H1 (cell line): ENCODE results near the gene ZNF546. TPM values are rescaled to one million over a fixed set of nuclear protein-coding genes. Genes with fewer than 3 reads are reported as not detected.

Experiments used
- CTCF ChIA-PET: fragments of 300-600 bp; sonication (Branson Sonifier 250); formaldehyde crosslinking; loops from one replicate; lab custom pipeline; 2021; ENCODE audit not compliant: partially characterized antibody; lab: Charles Lee
- POLR2A ChIA-PET: fragments of 300-600 bp; sonication (Branson Sonifier 250); formaldehyde crosslinking; loops from one replicate; lab custom pipeline; 2021; ENCODE audit warnings: inconsistent platforms; ENCODE audit not compliant: partially characterized antibody; lab: Charles Lee
- DNase-seq, 2 experiments: peaks; one replicate each; pipeline versions ENCODE4 v3.0.0 to v3.0.0-alpha.2; 2010 to 2022; ENCODE audit warnings: low spot score in 2 of 2, low read depth in 1 of 2, mixed read lengths in 1 of 2
- FAIRE-seq: peaks from 2 replicates; lab custom pipeline; 2011; peaks lifted over from hg19 to GRCh38; lab: Jason Lieb, UNC
- H2AFZ ChIP-seq: 2 replicates; pipeline ENCODE4 v1.8.1; 2012; ENCODE audit warnings: low read length, inconsistent platforms
- H2AK5ac ChIP-seq: 2 replicates; pipeline ENCODE4 v1.6.1; 2013; ENCODE audit warnings: low read depth, low read length
- H2BK120ac ChIP-seq: replicated peaks from 2 replicates; pipeline ENCODE3; 2013; ENCODE audit warnings: low read depth, low read length, inconsistent platforms
- H2BK12ac ChIP-seq: 2 replicates; pipeline ENCODE4 v1.6.1; 2013; ENCODE audit warnings: low read depth, low read length
- H2BK15ac ChIP-seq: 2 replicates; pipeline ENCODE4 v1.6.1; 2013; ENCODE audit warnings: low read length
- H2BK20ac ChIP-seq: 2 replicates; pipeline ENCODE4 v1.6.1; 2013; ENCODE audit warnings: low read length
- H2BK5ac ChIP-seq: 2 replicates; pipeline ENCODE4 v1.6.1; 2013; ENCODE audit warnings: low read depth, low read length
- H3K14ac ChIP-seq: 2 replicates; pipeline ENCODE4 v1.6.1; 2013; ENCODE audit warnings: inconsistent platforms; ENCODE audit not compliant: insufficient read length
- H3K18ac ChIP-seq: 2 replicates; pipeline ENCODE4 v1.6.1; 2013; ENCODE audit warnings: low read length; ENCODE audit errors: extremely low read depth
- H3K23ac ChIP-seq: 2 replicates; pipeline ENCODE4 v1.6.1; 2013; ENCODE audit warnings: inconsistent platforms; ENCODE audit not compliant: insufficient read length
- H3K23me2 ChIP-seq: 2 replicates; pipeline ENCODE4 v1.6.1; 2013; ENCODE audit warnings: low read depth, low read length
- H3K27ac ChIP-seq: 2 replicates; pipeline ENCODE4 v1.6.1; 2011; ENCODE audit warnings: low read depth, low read length, inconsistent platforms
- H3K27me3 ChIP-seq, 4 experiments: replicated peaks in 1 of 4; 1 replicate in 1 of 4; 2 replicates in 3 of 4; pipeline versions ENCODE4 v1.6.1 to v1.8.1; 2011 to 2013; ENCODE audit warnings: low read length in 3 of 4, mild to moderate bottlenecking in 3 of 4, inconsistent platforms in 2 of 4, mixed read lengths in 2 of 4, moderate library complexity in 1 of 4; ENCODE audit not compliant: control insufficient read depth in 3 of 4, insufficient read depth in 3 of 4; ENCODE audit errors: extremely low read depth in 1 of 4
- H3K36me3 ChIP-seq, 4 experiments: 2 replicates each; pipeline versions ENCODE4 v1.6.1 to v1.8.1; 2011 to 2013; ENCODE audit warnings: mild to moderate bottlenecking in 4 of 4, low read length in 3 of 4, moderate library complexity in 2 of 4, control low read depth in 1 of 4, inconsistent platforms in 1 of 4; ENCODE audit not compliant: insufficient read depth in 4 of 4, control insufficient read depth in 2 of 4
- H3K4ac ChIP-seq: replicated peaks from 2 replicates; pipeline ENCODE3; 2013; ENCODE audit warnings: low read length, low read depth, mixed read lengths, inconsistent platforms; ENCODE audit not compliant: insufficient read length
- H3K4me1 ChIP-seq, 4 experiments: replicated peaks in 1 of 4; 1 replicate in 1 of 4; 2 replicates in 3 of 4; pipeline versions ENCODE4 v1.6.1 to v1.8.1; 2011 to 2013; ENCODE audit warnings: low read length in 3 of 4, inconsistent platforms in 2 of 4, mixed read lengths in 1 of 4; ENCODE audit not compliant: insufficient read depth in 4 of 4, control insufficient read depth in 3 of 4
- H3K4me2 ChIP-seq, 2 experiments: 2 replicates each; pipeline versions ENCODE4 v1.6.1 to v1.8.1; 2011 to 2013; ENCODE audit warnings: low read depth in 2 of 2, low read length in 2 of 2, control low read depth in 1 of 2, inconsistent platforms in 1 of 2, mild to moderate bottlenecking in 1 of 2; ENCODE audit not compliant: insufficient read depth in 1 of 2
- H3K4me3 ChIP-seq, 4 experiments: fragments of 200-600, 300-600 bp in 1 of 4; sonication (generic), shearing (Covaris generic), sonication (Bioruptor Twin) in 1 of 4; 2 replicates each; pipeline versions ENCODE4 v1.5.1 to v1.8.1; 2011 to 2016; ENCODE audit warnings: low read length in 4 of 4, low read depth in 3 of 4, control low read depth in 2 of 4, inconsistent platforms in 2 of 4, mild to moderate bottlenecking in 2 of 4, mixed read lengths in 1 of 4, moderate library complexity in 1 of 4; ENCODE audit not compliant: insufficient read depth in 2 of 4; ENCODE audit errors: extremely low read depth in 1 of 4
- H3K56ac ChIP-seq: replicated peaks from 2 replicates; pipeline ENCODE3; 2013; ENCODE audit warnings: low read depth, mild to moderate bottlenecking, mixed read lengths, low read length, inconsistent platforms; ENCODE audit not compliant: insufficient read length
- H3K79me1 ChIP-seq: 2 replicates; pipeline ENCODE4 v1.6.1; 2013; ENCODE audit warnings: low read depth, low read length, control low read depth
- H3K79me2 ChIP-seq, 2 experiments: 2 replicates each; pipeline versions ENCODE4 v1.6.1 to v1.8.1; 2012 to 2013; ENCODE audit warnings: low read length in 2 of 2, mild to moderate bottlenecking in 2 of 2, inconsistent platforms in 1 of 2; ENCODE audit not compliant: insufficient read depth in 2 of 2, control insufficient read depth in 1 of 2
- H3K9ac ChIP-seq, 4 experiments: replicated peaks in 1 of 4; 1 replicate in 1 of 4; 2 replicates in 3 of 4; pipeline versions ENCODE4 v1.6.1 to v1.8.1; 2011 to 2013; ENCODE audit warnings: low read depth in 3 of 4, low read length in 3 of 4, control low read depth in 2 of 4, mild to moderate bottlenecking in 2 of 4, moderate library complexity in 2 of 4, inconsistent platforms in 1 of 4; ENCODE audit errors: extremely low read depth in 1 of 4
- H3K9me3 ChIP-seq, 2 experiments: 2 replicates each; pipeline versions ENCODE4 v1.6.1 to v1.8.1; 2012 to 2013; ENCODE audit warnings: mild to moderate bottlenecking in 2 of 2, moderate library complexity in 2 of 2, control low read depth in 1 of 2, inconsistent platforms in 1 of 2, low read depth in 1 of 2, low read length in 1 of 2, mixed read lengths in 1 of 2; ENCODE audit not compliant: insufficient read depth in 2 of 2
- H4K20me1 ChIP-seq, 2 experiments: replicated peaks in 1 of 2; 2 replicates each; pipeline versions ENCODE3 to v1.8.1; 2011 to 2013; ENCODE audit warnings: inconsistent platforms in 2 of 2, low read length in 2 of 2, mild to moderate bottlenecking in 1 of 2; ENCODE audit not compliant: insufficient read depth in 2 of 2, control insufficient read depth in 1 of 2
- H4K5ac ChIP-seq: 2 replicates; pipeline ENCODE4 v1.6.1; 2013; ENCODE audit warnings: low read length, low read depth, mixed read lengths, inconsistent platforms; ENCODE audit not compliant: insufficient read length
- H4K8ac ChIP-seq: 2 replicates; pipeline ENCODE4 v1.8.0; 2013; ENCODE audit warnings: mild to moderate bottlenecking, moderate library complexity, low read length, inconsistent platforms; ENCODE audit not compliant: insufficient read depth; ENCODE audit errors: extremely low read depth
- H4K91ac ChIP-seq: replicated peaks from 2 replicates; pipeline ENCODE3; 2013; ENCODE audit warnings: low read length, mixed read lengths, inconsistent platforms; ENCODE audit not compliant: insufficient read length
- ASH2L ChIP-seq: fragments of 200-600, 300-600 bp; sonication (generic); IDR thresholded peaks from one replicate; pipeline ENCODE4 v1.7.1; 2017; ENCODE audit warnings: low read length
- CREB1 ChIP-seq: IDR thresholded peaks from 2 replicates; pipeline ENCODE4 v1.6.1; 2012; ENCODE audit warnings: inconsistent platforms
- FOSL1 ChIP-seq: IDR thresholded peaks from 2 replicates; pipeline ENCODE4 v1.6.1; 2011; ENCODE audit warnings: mild to moderate bottlenecking, low read depth, low read length, moderate library complexity; ENCODE audit not compliant: insufficient read depth
- GTF2F1 ChIP-seq: IDR thresholded peaks from 2 replicates; pipeline ENCODE4 v1.6.1; 2012; ENCODE audit warnings: low read depth, low read length, improper control_type of control experiment, borderline replicate concordance
- JUND ChIP-seq: IDR thresholded peaks from 2 replicates; pipeline ENCODE4 v1.6.1; 2011; ENCODE audit warnings: mild to moderate bottlenecking, improper control_type of control experiment, low read length
- KDM1A ChIP-seq: fragments of 200-600, 300-600 bp; sonication (generic); IDR thresholded peaks from 2 replicates; pipeline ENCODE4 v1.7.1; 2016; ENCODE audit warnings: mild to moderate bottlenecking, low read length, borderline replicate concordance
- RFX5 ChIP-seq: IDR thresholded peaks from 2 replicates; pipeline ENCODE4 v1.6.1; 2011; ENCODE audit warnings: low read depth, low read length, improper control_type of control experiment, borderline replicate concordance
- SIN3A ChIP-seq, 2 experiments: IDR thresholded peaks in 1 of 2; conservative IDR thresholded peaks in 1 of 2; 2 replicates each; pipeline ENCODE4 v1.6.1; 2011 to 2012; ENCODE audit warnings: low read length in 2 of 2, improper control_type of control experiment in 1 of 2, low read depth in 1 of 2, mild to moderate bottlenecking in 1 of 2
- SP1 ChIP-seq: IDR thresholded peaks from 2 replicates; pipeline ENCODE4 v1.6.1; 2011; ENCODE audit warnings: low read depth, low read length
- TAF7 ChIP-seq: optimal IDR thresholded peaks from 2 replicates; pipeline ENCODE3; 2011; ENCODE audit warnings: low read depth, mild to moderate bottlenecking, inconsistent platforms, low read length, moderate library complexity, borderline replicate concordance
- USF2 ChIP-seq: IDR thresholded peaks from 2 replicates; pipeline ENCODE4 v1.6.1; 2011; ENCODE audit warnings: low read length, improper control_type of control experiment
- WGBS, 2 experiments: shearing (Covaris generic) in 1 of 2; methylation state at CpG; one replicate each; pipeline versions ENCODE4 v1.1.6 to v1.1.7; 2013 to 2015; ENCODE audit warnings: low lambda C conversion rate in 2 of 2, mixed read lengths in 2 of 2, inconsistent platforms in 1 of 2, low coverage in 1 of 2, missing lambda C conversion rate in 1 of 2; ENCODE audit not compliant: insufficient replicate concordance in 2 of 2, insufficient coverage in 1 of 2, insufficient read length in 1 of 2; ENCODE audit errors: extremely low coverage in 1 of 2, missing lambda C conversion rate in 1 of 2; 5-methylcytosine and 5-hydroxymethylcytosine counted together
- polyA plus RNA-seq, 7 experiments: library from polyadenylated mRNA; depleted of rRNA in 3 of 7; stranded (reverse) in 5 of 7; unstranded in 2 of 7; fragments of >200 nt in 5 of 7; fragments of 200-250 nt in 2 of 7; gene quantifications; 1 replicate in 5 of 7; 2 replicates in 1 of 7; 4 replicates in 1 of 7; pipeline versions ENCODE4 v1.2.1 to v1.2.3, GENCODE V29; 2011 to 2013; ENCODE audit warnings: missing spikeins in 2 of 7, mixed read lengths in 2 of 7
- total RNA-seq: library from RNA; stranded (reverse); fragmentation: NEBNext Ultra II Directional; extraction: Animal tissue kit (Norgen Biotek cat#: 25700); gene quantifications from 2 replicates; pipeline ENCODE4 v1.2.1, GENCODE V29; 2021

The ZNF546 gene
- total and polyA plus RNA-seq, 2 of the 8 experiments (the other 6 are each of a cell fraction or from before 2014, with no cell fraction given), result 0.21 to 1.1 TPM

- Histone ChIP-seq H3K18ac (no peak overlapping the region), H2AK5ac (no peak overlapping the region), H3K23me2 (peaks cover 7% of the 10 kb centered on the region), H2BK5ac (no peak overlapping the region), H2BK15ac (no peak overlapping the region), H2BK12ac (no peak overlapping the region), H3K27ac (no peak overlapping the region), H3K4me3 (no peak overlapping the region), H3K56ac (no peak overlapping the region), H3K79me1 (no peaks in the 10 kb centered on the region; the same call in 1 of the 2 replicates), H3K9ac (no peak overlapping the region), H2BK20ac (no peak overlapping the region), H3K4me1 (peaks cover 0 to 6% (median 0%) of the 10 kb centered on the region in 4 experiments; a peak in 1 of 7 replicates), H4K20me1 (no peaks in the 10 kb centered on the region), H3K4me2 (no peak overlapping the region), H3K27me3 (no peaks in the 10 kb centered on the region), H4K91ac (no peak overlapping the region), H3K4ac (no peak overlapping the region), H3K36me3 (peaks cover 0 to 5% (median 4%) of the 10 kb centered on the region in 4 experiments; a peak in 5 of 8 replicates), H2BK120ac (no peak overlapping the region)
- ChIA-PET CTCF (no interaction called here), POLR2A (interaction anchor here (2.9 kb wide), 1 partner anchor 33 kb away, joined by 8 read pairs; no protein-coding TSS in a partner anchor)
- WGBS, 2 experiments, result 94% methylated on average over 2 of the region's 2 CpGs; no CpG with 5 or more reads in 1 of the 2 experiments
- no peak for DNase-seq
- TF ChIP-seq USF2 (no peak), ASH2L (no peak), SIN3A (conservative IDR thresholded peaks at IDR 0.05 in 1 of 2, IDR thresholded peaks at IDR 0.05 in 1 of 2; ENCODE audit: low read depth in 1 of 2, low read length in 2 of 2) (no peak), TAF7 (no peak), RFX5 (no peak), GTF2F1 (no peak), CREB1 (no peak), FOSL1 (no peak), JUND (no peak), SP1 (no peak), KDM1A (no peak)
- TF ChIP-seq, all 59 proteins: peak for 0
- Histone ChIP-seq H3K79me2 (peaks cover 0 to 51% of the 10 kb centered on the region in 2 experiments; a peak in 2 of 4 replicates), H4K5ac (no peak overlapping the region), H2AFZ (no peak overlapping the region), H3K23ac (no peak overlapping the region), H4K8ac (no peak overlapping the region), H3K14ac (no peak overlapping the region), H3K9me3 (peaks cover 7 to 8% of the 10 kb centered on the region in 2 experiments; a peak in 3 of 4 replicates)
- FAIRE-seq, result no peak
Measured at GRCh38 chr19:40053491-40053890, 56.6 kb downstream of the ZNF546 start.
